ENCODE measurements around the gene PLEKHA6. TPM values are rescaled to one million over a fixed set of nuclear protein-coding genes. Genes with fewer than 3 reads are reported as not detected.

The PLEKHA6 gene
- polyA plus RNA-seq, 1 donor, result 12.7 TPM

GRCh38 chr1:204232526-204232925 is 127.2 kb downstream of the PLEKHA6 start:
- peak; percentile 45 for DNase-seq

- no peak for DNase-seq
Observed at GRCh38 chr1:204230211-204230610, 129.5 kb downstream of the PLEKHA6 start.

GRCh38 chr1:204228896-204229295 is 130.8 kb downstream of the PLEKHA6 start:
- no peak for DNase-seq

GRCh38 chr1:204227996-204228785 is 131.5 kb downstream of the PLEKHA6 start:
- no peak for DNase-seq

- DNase-seq, result no peak
Observed at GRCh38 chr1:204227351-204227750, 132.4 kb downstream of the PLEKHA6 start.

GRCh38 chr1:204225841-204226735 is 133.6 kb downstream of the PLEKHA6 start:
- no peak for DNase-seq

- DNase-seq, result no peak
Observed at GRCh38 chr1:204224655-204225054, 135.1 kb downstream of the PLEKHA6 start.

- no peak for DNase-seq
Observed at GRCh38 chr1:204223129-204223860, 136.4 kb downstream of the PLEKHA6 start.

GRCh38 chr1:204222764-204223055 is 137.0 kb downstream of the PLEKHA6 start:
- peak; percentile 63 for DNase-seq

GRCh38 chr1:204222006-204222763 is 137.5 kb downstream of the PLEKHA6 start:
- no peak for DNase-seq

- no peak for DNase-seq
Observed at GRCh38 chr1:204221271-204221670, 138.5 kb downstream of the PLEKHA6 start.

GRCh38 chr1:204219971-204220616 is 139.6 kb downstream of the PLEKHA6 start:
- no peak for DNase-seq

GRCh38 chr1:204218552-204218951 is 141.2 kb downstream of the PLEKHA6 start:
- no peak for DNase-seq

- DNase-seq, result no peak
Observed at GRCh38 chr1:204217648-204218000, 142.1 kb downstream of the PLEKHA6 start.

- DNase-seq, result no peak
Observed at GRCh38 chr1:204216880-204217647, 142.7 kb downstream of the PLEKHA6 start.

- DNase-seq, result no peak
Observed at GRCh38 chr1:204216236-204216635, 143.5 kb downstream of the PLEKHA6 start.

- peak; percentile 38 for DNase-seq
Observed at GRCh38 chr1:204213668-204214662, 145.8 kb downstream of the PLEKHA6 start, which contains the start of gene GOLT1A. TSS of gene GOLT1A (minus strand) at chr1:204213988. CDS start at chr1:204213906, 82 bp downstream.

- no peak for DNase-seq
Observed at GRCh38 chr1:204212715-204213114, 147.0 kb downstream of the PLEKHA6 start.

- no peak for DNase-seq
Observed at GRCh38 chr1:204211046-204211445, 148.7 kb downstream of the PLEKHA6 start.
